ENCODE measurements around the gene SLC13A2. TPM values are rescaled to one million over a fixed set of nuclear protein-coding genes. Genes with fewer than 3 reads are reported as not detected.

The SLC13A2 gene
- total RNA-seq, 1 donor from 2014 or later: not detected

DNA sequence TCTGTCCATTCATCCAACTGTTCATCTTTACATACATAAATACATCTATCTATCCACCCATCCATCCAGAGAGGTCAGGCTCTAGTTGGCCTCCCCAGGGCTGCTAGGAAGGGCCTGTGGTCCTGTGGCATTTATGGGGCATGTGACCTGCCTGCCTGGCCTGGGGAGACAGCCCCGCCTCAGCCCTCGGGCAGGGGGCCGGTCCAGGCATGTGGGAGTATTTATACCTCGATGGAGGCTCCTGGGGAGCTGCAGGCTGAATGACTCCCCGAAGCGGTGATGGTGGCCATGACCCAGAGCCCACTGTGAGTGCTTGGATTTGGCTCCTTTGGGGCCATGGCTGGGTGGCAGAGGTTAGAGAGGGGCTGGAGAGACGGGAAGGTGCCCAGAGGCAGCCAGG, 40.0 kb downstream of the SLC13A2 start:
- no peak overlapping the region for H3K4me3 Mint-ChIP-seq (ENCODE audit: unreplicated experiment)

DNA sequence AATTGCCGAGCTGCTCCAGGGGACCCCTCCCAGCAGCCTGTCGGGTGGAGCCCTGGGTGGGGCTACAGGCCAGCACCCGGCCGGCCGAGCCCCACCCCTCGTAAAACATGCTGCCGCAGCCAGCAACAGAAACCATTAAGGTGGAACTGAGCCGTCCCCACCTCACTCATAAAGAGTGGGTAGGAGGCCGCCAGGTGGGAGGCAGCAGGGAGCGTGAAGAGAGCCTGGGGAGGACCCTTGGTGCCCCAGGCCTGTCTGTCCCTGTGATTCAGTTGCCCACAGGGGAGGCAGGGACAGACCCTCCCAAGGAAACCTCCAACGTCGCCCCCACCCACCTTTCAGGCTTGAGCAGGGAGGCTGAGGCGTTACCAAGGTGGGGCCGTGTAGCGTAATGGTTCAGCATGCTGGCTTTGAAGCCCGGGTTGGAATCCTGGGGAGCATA, 41.1 kb downstream of the SLC13A2 start:
- peaks cover 2% of the 10 kb centered on the region for H3K36me3 Mint-ChIP-seq (ENCODE audit: low read depth, unreplicated experiment)
- peaks cover 22% of the 10 kb centered on the region for H3K27me3 ChIP-seq (ENCODE audit: insufficient read depth, low read length)

More for the DNA sequence above, 40.0 kb downstream of the SLC13A2 start:
- no peaks in the 10 kb centered on the region for H3K36me3 ChIP-seq (ENCODE audit: insufficient read depth, low read length)
- H4K20me1 ChIP-seq (ENCODE audit: insufficient read depth, low read length): no peaks in the 10 kb centered on the region
- no peak overlapping the region for H3K4me2 ChIP-seq (ENCODE audit: low read length)
- Mint-ChIP-seq H3K9me3 (ENCODE audit: unreplicated experiment) (peaks cover 7% of the 10 kb centered on the region), H3K36me3 (ENCODE audit: low read depth, unreplicated experiment) (peaks cover 2% of the 10 kb centered on the region), H3K4me1 (ENCODE audit: low read depth, unreplicated experiment) (peaks cover 10% of the 10 kb centered on the region), H3K27me3 (ENCODE audit: low read depth, unreplicated experiment) (peaks cover 56% of the 10 kb centered on the region), H3K27ac (ENCODE audit: unreplicated experiment) (no peak overlapping the region)
- no peaks in the 10 kb centered on the region for H3K9me3 ChIP-seq (ENCODE audit: insufficient read depth, low read depth, low read length)
- no peak overlapping the region for H3K4me3 ChIP-seq (ENCODE audit: insufficient read depth, low read depth, low read length)
- TF ChIP-seq, protein P1, sequence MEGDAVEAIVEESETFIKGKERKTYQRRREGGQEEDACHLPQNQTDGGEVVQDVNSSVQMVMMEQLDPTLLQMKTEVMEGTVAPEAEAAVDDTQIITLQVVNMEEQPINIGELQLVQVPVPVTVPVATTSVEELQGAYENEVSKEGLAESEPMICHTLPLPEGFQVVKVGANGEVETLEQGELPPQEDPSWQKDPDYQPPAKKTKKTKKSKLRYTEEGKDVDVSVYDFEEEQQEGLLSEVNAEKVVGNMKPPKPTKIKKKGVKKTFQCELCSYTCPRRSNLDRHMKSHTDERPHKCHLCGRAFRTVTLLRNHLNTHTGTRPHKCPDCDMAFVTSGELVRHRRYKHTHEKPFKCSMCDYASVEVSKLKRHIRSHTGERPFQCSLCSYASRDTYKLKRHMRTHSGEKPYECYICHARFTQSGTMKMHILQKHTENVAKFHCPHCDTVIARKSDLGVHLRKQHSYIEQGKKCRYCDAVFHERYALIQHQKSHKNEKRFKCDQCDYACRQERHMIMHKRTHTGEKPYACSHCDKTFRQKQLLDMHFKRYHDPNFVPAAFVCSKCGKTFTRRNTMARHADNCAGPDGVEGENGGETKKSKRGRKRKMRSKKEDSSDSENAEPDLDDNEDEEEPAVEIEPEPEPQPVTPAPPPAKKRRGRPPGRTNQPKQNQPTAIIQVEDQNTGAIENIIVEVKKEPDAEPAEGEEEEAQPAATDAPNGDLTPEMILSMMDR (IDR thresholded peaks at IDR 0.05; ENCODE audit: insufficient read depth, low read depth, low read length): no peak
- no peak overlapping the region for H3K27ac ChIP-seq (ENCODE audit: low read depth, low read length)
- no peak overlapping the region for H3K9ac ChIP-seq (ENCODE audit: low read length)
- H2AFZ ChIP-seq (ENCODE audit: low read depth, low read length): no peak overlapping the region
- FAIRE-seq: no peak
- DNase-seq (ENCODE audit: low read depth): no peak
- no peaks in the 10 kb centered on the region for H3K79me2 ChIP-seq (ENCODE audit: insufficient read depth, low read length)
- H3K4me1 ChIP-seq (ENCODE audit: insufficient read depth, low read length): no peaks in the 10 kb centered on the region
- H3K27me3 ChIP-seq (ENCODE audit: insufficient read depth, low read length): peaks cover 26% of the 10 kb centered on the region

DNA sequence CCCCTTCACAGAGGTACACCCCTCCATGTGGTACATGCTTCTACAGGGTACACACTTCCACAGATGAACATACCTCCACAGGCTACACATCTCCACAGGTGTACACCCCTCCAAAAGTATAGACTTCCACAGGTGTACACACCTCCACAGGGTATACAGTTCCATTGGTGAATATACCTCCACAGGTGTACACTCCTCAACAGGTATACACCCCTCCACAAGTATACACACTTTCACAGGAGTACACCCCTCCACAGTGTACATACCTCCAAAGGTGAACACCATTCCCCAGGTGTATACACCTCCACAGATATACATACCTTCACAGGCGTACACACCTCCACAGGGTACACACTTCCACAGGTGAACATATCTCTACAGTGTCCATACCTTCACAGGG, 42.1 kb downstream of the SLC13A2 start:
- H3K27me3 ChIP-seq (ENCODE audit: insufficient read depth, low read length): peaks cover 19% of the 10 kb centered on the region
- H3K4me2 ChIP-seq (ENCODE audit: low read length): no peak overlapping the region
- no peak for FAIRE-seq
- peaks cover 52% of the 10 kb centered on the region for H3K27me3 Mint-ChIP-seq (ENCODE audit: low read depth, unreplicated experiment)
- no peak overlapping the region for H2AFZ ChIP-seq (ENCODE audit: low read depth, low read length)
- no peak overlapping the region for H3K9ac ChIP-seq (ENCODE audit: low read length)
- no peak overlapping the region for H3K4me3 ChIP-seq (ENCODE audit: insufficient read depth, low read depth, low read length)
- H3K27ac ChIP-seq (ENCODE audit: low read depth, low read length): no peak overlapping the region
- no peak overlapping the region for H3K4me3 Mint-ChIP-seq (ENCODE audit: unreplicated experiment)
- H4K20me1 ChIP-seq (ENCODE audit: insufficient read depth, low read length): no peaks in the 10 kb centered on the region
- H3K36me3 Mint-ChIP-seq (ENCODE audit: low read depth, unreplicated experiment): peaks cover 2% of the 10 kb centered on the region
- no peaks in the 10 kb centered on the region for H3K79me2 ChIP-seq (ENCODE audit: insufficient read depth, low read length)
- H3K27ac Mint-ChIP-seq (ENCODE audit: unreplicated experiment): no peak overlapping the region
- DNase-seq (ENCODE audit: low read depth): no peak
- H3K9me3 Mint-ChIP-seq (ENCODE audit: unreplicated experiment): peaks cover 7% of the 10 kb centered on the region
- TF ChIP-seq, protein P1 (IDR thresholded peaks at IDR 0.05; ENCODE audit: insufficient read depth, low read depth, low read length): no peak
- TF ChIP-seq EZH2 (IDR thresholded peaks at IDR 0.05; ENCODE audit: insufficient read depth, low read length): no peak
- H3K9me3 ChIP-seq (ENCODE audit: insufficient read depth, low read depth, low read length): no peaks in the 10 kb centered on the region
- H3K4me1 Mint-ChIP-seq (ENCODE audit: low read depth, unreplicated experiment): no peaks in the 10 kb centered on the region
- H3K36me3 ChIP-seq (ENCODE audit: insufficient read depth, low read length): no peaks in the 10 kb centered on the region
- H3K4me1 ChIP-seq (ENCODE audit: insufficient read depth, low read length): no peaks in the 10 kb centered on the region

More for the DNA sequence above, 41.1 kb downstream of the SLC13A2 start:
- H3K4me3 Mint-ChIP-seq (ENCODE audit: unreplicated experiment): no peak overlapping the region
- Histone ChIP-seq H4K20me1 (ENCODE audit: insufficient read depth, low read length) (no peaks in the 10 kb centered on the region), H3K36me3 (ENCODE audit: insufficient read depth, low read length) (no peaks in the 10 kb centered on the region), H3K4me2 (ENCODE audit: low read length) (no peak overlapping the region), H3K27ac (ENCODE audit: low read depth, low read length) (no peak overlapping the region), H2AFZ (ENCODE audit: low read depth, low read length) (no peak overlapping the region), H3K4me1 (ENCODE audit: insufficient read depth, low read length) (no peaks in the 10 kb centered on the region), H3K9me3 (ENCODE audit: insufficient read depth, low read depth, low read length) (no peaks in the 10 kb centered on the region), H3K4me3 (ENCODE audit: insufficient read depth, low read depth, low read length) (no peak overlapping the region), H3K9ac (ENCODE audit: low read length) (no peak overlapping the region), H3K79me2 (ENCODE audit: insufficient read depth, low read length) (no peaks in the 10 kb centered on the region)
- H3K9me3 Mint-ChIP-seq (ENCODE audit: unreplicated experiment): peaks cover 7% of the 10 kb centered on the region
- H3K27ac Mint-ChIP-seq (ENCODE audit: unreplicated experiment): no peak overlapping the region
- TF ChIP-seq, protein P1 (IDR thresholded peaks at IDR 0.05; ENCODE audit: insufficient read depth, low read depth, low read length): no peak
- no peak for TF ChIP-seq EZH2 (IDR thresholded peaks at IDR 0.05; ENCODE audit: insufficient read depth, low read length)
- DNase-seq (ENCODE audit: low read depth) (no peak), FAIRE-seq (no peak)
- H3K4me1 Mint-ChIP-seq (ENCODE audit: low read depth, unreplicated experiment): peaks cover 8% of the 10 kb centered on the region
- H3K27me3 Mint-ChIP-seq (ENCODE audit: low read depth, unreplicated experiment): peaks cover 56% of the 10 kb centered on the region

Measured in astrocyte (in vitro differentiated cells and primary cell).